HG02981 (cell line): ENCODE data around the gene MZB1.

Experiments used
- ATAC-seq: cut with Tn5 transposase; IDR thresholded peaks from one replicate; pipeline ENCODE4 v1.9.1; 2021; ENCODE audit warnings: mild to moderate bottlenecking, moderate library complexity; ENCODE audit not compliant: unreplicated experiment

MZB1 gene

GRCh38 chr5:139340051-139340450 is 49.7 kb downstream of the MZB1 start:
- ATAC-seq = no peak
